GM19452 (cell line): Measurements from ENCODE around the gene TRIM56.
"Not testable (repeated sequence)": the region's sequence is repeated elsewhere in the genome, so short reads cannot be mapped to it uniquely, and the experiment has no call there.

Experiments
- ATAC-seq: cut with Tn5 transposase; IDR thresholded peaks from one replicate; pipeline ENCODE4 v1.9.1; 2021; ENCODE audit not compliant: unreplicated experiment

Gene TRIM56

GRCh38 chr7:101112233-101112632 is 27.0 kb downstream of the TRIM56 start:
- no peak for ATAC-seq

DNA sequence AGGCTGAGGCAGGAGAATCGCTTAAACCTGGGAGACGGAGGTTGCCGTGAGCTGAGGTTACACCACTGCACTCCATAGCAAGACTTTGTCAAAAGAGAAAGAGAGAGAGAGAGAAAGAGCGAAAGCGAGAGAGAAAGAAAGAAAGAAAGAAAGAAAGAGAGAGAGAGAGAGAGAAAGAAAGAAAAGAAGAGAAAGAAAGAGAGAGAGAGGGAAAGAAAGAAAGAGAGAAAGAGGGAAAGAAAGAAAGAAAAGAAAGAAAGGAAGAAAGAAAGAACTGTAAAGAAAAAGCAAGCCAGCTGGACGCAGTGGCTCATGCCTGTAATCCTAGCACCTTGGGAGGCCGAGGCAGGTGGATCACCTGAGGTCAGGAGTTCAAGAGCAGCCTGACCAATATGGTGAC is 27.9 kb downstream of the TRIM56 start:
- ATAC-seq = not testable (repeated sequence)

DNA sequence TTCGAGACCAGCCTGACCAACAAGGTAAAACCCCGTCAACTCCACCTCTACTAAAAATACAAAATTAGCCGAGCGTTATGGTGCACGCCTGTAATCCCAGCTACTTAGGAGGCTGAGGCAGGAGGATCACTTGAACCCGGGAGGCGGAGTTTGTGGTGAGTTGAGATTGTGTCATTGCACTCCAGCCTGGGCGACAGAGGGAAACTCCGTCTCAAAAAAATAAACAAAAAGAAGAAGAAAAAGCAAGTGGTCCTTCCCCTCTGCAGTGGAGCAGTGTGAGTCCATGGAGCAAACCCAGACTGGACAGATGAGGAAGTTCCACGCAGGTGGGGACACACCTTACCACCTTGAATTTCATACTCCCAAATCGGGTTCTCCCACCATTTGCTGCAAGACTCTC is 28.6 kb downstream of the TRIM56 start:
- ATAC-seq = no peak

DNA sequence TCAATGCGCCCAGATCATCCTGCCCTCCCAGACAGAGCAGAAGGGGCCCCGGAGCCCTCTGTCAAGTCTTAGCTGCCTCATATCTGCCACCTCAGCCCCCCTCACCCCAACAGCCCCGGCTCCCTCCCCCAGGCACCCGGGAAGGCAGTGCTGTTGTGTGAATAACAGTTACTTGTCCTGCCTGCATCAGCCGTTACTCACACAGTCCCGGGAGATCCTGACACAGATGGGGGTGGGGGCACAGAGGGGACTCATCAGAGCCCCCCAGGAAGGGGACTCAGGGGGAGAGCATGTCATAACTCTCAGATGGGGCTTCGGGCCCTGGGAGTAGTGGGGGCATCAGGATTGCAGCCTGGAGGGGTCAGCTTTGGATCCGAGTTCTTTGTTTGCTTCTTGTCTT is 29.2 kb downstream of the TRIM56 start:
- ATAC-seq = no peak

- no peak for ATAC-seq
These were observed 29.9 kb downstream of the TRIM56 start for GRCh38 chr7:101115215-101115614.

DNA sequence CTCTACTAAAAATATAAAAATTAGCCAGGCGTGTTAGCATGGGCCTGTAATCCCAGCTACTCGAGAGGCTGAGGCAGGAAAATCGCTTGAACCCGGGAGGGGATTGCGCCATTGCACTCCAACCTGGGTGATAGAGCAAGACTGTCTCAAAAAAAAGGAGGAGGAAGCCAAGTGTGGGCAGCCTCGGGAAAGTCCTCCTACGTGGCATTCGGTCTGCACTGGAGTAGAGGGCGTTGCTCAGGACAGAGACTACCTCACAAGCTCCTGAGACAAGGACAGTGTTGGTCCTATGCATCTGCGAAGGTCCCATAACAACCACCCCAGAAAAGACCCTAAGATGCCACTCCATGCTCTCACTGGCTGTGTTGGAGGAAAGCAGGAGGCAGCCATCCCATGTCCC is 31.6 kb downstream of the TRIM56 start:
- ATAC-seq = no peak

GRCh38 chr7:101118856-101119255 is 33.6 kb downstream of the TRIM56 start:
- ATAC-seq = no peak

DNA sequence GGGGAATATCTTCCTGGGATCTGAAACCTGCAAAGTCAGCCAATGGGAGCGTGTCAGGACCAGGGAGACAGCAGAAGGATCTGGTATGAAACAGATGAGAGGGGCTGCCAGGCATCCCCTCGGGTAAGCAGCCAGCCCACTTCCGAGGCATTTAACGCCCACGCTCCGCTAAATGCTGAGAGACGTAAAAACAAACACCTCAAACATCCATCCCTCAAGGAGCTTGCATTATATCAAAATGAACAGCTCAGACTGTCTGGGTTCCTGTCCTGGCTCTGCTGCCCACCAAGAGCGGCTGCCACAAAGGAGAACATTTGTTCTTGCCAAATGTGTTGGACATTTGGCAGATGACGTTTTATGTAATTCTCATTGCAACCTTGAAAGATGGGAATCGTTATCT is 34.6 kb downstream of the TRIM56 start:
- no peak for ATAC-seq

- ATAC-seq = no peak
These were observed 35.0 kb downstream of the TRIM56 start for GRCh38 chr7:101120315-101120714.

- not testable (repeated sequence) for ATAC-seq
These were observed 36.3 kb downstream of the TRIM56 start for GRCh38 chr7:101121631-101121990.

GRCh38 chr7:101121991-101122932 is 37.0 kb downstream of the TRIM56 start:
- ATAC-seq = no peak

DNA sequence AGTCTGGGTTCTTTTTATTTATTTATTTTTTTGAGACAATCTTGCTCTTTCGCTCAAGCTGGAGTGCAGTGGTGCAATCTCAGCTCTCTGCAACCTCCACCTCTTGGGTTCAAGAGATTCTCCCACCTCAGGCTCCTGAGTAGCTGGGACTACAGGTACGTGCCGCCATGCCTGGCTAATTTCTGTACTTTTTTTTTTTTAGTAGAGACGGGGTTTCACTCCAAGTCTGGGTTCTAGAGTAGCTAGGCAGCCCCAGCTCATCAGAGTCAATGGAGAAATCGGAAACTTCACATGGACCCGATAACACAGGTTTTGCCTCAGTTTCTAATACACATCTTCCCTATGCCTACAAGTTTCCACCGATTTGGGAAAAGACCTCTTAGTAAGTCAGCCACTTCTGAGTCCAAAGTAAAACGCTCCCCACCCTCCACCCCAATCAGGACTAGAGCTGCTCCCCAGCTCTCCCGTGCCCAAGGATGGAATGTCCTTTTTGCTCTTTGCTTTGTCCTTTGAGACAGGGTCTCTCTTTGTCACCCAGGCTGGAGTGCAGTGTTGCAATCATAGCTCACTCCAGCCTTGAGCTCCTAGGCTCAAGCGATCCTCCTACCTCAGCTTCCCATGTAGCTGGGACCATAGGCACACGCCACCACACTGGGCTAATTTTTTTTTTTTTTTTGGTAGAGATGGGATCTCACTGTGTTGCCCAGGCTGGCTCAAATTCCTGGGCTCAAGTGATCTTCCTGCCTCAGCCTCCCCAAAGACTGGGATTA is 37.8 kb downstream of the TRIM56 start:
- no peak for ATAC-seq

GRCh38 chr7:101123703-101124068 is 38.4 kb downstream of the TRIM56 start:
- no peak for ATAC-seq

GRCh38 chr7:101124376-101125056 is 39.2 kb downstream of the TRIM56 start:
- no peak for ATAC-seq

- ATAC-seq = no peak
These were observed 40.8 kb downstream of the TRIM56 start for GRCh38 chr7:101125989-101126650.

DNA sequence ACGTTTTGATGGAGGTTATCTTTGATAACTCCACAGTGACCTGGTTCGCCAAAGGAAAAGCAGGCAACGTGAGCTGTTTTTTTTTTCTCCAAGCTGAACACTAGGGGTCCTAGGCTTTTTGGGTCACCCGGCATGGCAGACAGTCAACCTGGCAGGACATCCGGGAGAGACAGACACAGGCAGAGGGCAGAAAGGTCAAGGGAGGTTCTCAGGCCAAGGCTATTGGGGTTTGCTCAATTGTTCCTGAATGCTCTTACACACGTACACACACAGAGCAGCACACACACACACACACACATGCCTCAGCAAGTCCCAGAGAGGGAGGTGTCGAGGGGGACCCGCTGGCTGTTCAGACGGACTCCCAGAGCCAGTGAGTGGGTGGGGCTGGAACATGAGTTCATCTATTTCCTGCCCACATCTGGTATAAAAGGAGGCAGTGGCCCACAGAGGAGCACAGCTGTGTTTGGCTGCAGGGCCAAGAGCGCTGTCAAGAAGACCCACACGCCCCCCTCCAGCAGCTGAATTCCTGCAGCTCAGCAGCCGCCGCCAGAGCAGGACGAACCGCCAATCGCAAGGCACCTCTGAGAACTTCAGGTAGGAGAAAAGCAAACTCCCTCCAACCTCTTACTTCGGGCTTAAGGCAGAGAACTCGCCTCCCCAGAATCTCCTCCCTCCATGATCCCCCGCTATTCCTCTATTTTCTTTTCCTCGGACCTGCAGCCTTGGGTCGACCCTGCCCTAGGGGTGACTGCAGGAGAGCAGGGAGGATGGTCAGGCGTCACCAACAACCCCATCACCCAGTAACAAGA is 41.6 kb downstream of the TRIM56 start, which contains the start of gene SERPINE1:
SERPINE1 (plus strand) TSS at position 454 of the 809 bp plus-strand sequence. CDS start 1,290 bp downstream, outside the sequence.
- no peak for ATAC-seq

DNA sequence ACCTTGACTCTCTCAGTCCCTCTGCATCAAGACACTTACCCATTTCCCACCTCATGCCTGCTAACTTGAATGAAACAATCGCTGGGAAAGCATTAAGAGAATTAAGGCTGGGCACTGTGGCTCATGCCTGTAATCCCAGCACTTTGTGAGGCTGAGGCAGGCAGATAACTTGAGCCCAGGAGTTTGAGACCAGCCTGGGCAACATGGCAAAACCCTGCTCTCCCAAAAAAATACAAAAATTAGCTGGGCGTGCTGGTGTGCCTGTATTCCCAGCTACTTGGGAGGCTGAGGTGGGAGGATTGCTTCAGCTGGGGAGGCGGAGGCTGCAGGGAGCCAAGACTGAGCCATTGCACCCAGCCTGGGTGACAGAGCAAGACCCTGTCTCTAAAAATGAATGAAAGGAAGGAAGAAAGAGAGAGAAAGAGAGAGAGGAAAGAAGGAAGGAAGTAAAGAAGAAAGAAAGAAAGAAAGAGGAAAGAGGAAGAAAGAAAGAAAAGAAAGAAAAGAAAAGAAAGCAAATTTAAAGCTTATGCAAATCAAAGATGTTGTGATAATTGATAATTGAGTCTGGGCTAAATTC is 42.3 kb downstream of the TRIM56 start:
- ATAC-seq = no peak

DNA sequence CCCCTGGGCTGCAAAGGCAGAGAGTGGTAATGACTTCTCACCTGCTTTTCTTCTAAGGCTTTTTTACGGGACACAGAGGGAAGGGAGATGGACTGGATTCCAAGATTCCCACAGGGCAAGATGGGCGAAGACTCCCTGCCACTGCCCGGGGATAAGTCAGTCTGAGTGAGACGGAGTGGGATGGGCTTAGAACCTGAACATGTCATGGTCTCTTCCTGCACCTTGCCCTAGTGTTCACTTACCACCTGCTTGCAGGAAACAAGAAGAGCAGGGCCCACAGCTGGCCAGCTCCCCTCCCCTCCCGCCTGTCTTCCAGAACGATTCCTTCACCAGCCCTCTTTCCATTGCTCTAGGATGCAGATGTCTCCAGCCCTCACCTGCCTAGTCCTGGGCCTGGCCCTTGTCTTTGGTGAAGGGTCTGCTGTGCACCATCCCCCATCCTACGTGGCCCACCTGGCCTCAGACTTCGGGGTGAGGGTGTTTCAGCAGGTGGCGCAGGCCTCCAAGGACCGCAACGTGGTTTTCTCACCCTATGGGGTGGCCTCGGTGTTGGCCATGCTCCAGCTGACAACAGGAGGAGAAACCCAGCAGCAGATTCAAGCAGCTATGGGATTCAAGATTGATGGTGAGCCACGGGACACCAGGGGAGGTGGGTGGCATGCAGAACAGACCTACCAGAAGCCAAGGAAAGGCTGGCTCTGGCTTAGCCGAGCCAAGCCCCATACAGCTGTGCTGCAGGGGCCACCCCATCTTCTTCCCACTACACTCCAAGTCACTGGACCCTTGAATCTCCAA is 43.0 kb downstream of the TRIM56 start:
- no peak for ATAC-seq

GRCh38 chr7:101129603-101130117 is 44.4 kb downstream of the TRIM56 start:
- ATAC-seq = no peak
